OCI-M2 (cell line): Measurements from ENCODE around the gene NIPBL.
"Not testable (repeated sequence)": the region's sequence is repeated elsewhere in the genome, so short reads cannot be mapped to it uniquely, and the experiment has no call there.

Source experiments
- DNase-seq: peaks from one replicate; lab custom pipeline; 2025; ENCODE audit not compliant: unreplicated experiment; lab: John Stamatoyannopoulos, UW

The NIPBL gene

DNA sequence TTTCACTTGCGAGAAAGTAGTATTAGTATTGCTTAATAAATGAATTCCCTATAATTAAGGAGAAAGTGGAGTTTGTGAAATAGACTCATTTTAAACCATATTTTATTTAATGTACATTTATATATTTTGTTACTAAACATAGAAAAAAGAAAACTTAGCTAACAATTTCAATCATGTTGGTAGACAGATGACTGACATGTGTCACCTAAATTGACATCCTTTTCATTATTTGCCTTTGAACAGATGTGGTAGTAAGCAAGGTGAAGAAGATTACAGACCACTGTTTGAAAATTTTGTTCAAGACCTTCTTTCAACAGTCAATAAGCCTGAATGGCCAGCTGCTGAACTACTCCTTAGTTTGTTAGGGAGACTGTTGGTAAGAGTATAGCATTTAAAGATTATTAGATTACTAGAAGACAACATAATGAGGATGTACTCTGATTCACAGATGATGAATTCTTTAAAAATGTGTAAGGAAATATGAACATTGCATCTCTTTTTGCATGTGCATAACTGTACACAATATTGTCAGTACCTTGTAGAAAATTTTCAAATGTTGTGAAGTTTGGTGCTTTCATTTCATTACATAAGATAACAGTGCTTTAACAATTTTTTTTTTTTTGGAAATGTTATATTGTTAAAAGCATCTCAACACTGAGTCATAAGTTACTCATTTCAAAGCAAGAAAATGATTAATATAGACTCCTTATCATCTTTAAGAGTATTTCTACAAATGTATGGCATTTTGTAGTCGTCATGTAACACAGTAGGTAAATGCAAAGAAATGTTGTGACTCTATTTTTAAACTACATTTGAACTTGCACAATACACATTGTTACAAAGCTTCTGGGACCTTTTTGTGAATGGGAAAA, 139.5 kb downstream of the NIPBL start:
- DNase-seq = no peak

- no peak for DNase-seq
Observed at GRCh38 chr5:37028910-37029309, 152.3 kb downstream of the NIPBL start.

DNA sequence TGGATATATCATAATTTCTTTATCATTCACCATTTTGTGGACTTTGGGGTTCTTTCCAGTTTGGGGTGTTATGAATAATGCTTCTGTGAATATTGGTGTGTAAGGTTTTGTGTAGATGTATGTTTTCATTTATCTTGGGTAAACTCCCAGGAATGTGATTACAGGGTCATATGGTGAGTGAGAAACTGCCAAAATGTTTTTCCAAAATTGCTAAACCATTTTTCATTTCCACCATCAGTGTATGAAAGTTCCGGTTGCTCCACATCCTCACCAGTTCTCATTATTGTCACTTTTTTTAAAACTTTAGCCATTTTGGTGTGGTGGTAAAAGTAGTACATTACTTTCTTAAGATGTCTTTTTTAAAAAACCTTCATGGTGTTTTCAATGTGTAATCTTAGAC, 152.9 kb downstream of the NIPBL start:
- no peak for DNase-seq

DNA sequence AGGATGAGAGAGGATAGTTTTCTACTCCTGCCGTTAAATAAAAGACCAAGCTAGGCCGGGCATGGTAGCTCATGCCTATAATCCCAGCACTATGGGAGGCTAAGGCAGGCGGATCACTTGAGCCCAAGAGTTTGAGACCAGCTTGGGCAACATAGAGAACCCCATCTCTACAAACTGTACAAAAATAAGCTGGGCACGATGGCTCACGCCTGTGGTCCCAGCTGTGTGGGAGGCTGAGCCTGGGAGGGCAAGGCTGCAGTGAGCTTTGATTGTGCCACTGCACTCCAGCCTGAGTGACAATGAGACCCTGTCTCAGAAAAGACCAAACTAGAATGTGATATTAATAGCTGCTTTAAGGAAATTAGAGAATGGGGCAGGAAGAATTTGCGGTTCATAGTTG, 158.4 kb downstream of the NIPBL start:
- DNase-seq = no peak

- no peak for DNase-seq
Observed at GRCh38 chr5:37037840-37038239, 161.3 kb downstream of the NIPBL start.

DNA sequence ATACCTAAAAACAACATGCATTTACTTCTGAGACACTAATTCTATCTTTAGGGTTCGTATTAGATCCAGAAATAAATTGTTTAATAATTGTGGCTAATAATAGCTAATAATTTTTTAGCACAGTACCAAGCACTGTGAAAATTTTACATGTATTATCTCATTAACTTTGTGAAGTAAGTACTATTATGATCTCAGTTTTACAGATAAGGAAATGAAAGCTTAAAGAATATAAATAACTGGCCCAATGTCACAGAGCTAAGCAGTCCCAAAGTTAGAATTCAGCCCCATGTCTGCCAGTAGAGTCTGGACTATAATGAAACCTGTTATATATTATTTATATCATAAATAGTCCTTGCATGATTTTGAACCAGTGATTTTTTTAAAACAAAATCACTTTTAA, 163.3 kb downstream of the NIPBL start:
- DNase-seq = no peak

GRCh38 chr5:37043693-37044092, 167.1 kb downstream of the NIPBL start:
- no peak for DNase-seq

- no peak for DNase-seq
Observed at GRCh38 chr5:37044120-37044519, 167.6 kb downstream of the NIPBL start.

DNA sequence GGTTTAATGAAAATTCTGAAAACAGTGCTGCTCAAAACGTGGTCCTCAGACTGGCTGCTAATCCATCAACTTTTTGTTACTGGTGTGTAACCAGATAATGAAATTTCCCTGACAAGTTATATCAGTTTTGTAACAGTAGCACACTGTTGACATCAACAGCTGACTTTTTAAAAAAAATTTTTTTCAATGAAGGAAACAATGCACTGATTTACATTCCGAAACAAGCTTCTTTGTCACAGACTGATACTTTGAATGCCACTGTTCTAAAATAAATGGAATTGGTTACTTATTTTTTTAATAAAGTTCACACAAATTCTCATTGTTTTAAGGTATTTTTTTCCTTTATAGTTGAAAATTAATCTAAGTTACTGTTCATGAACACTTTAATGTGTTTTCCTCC, 169.1 kb downstream of the NIPBL start:
- DNase-seq = no peak

DNA sequence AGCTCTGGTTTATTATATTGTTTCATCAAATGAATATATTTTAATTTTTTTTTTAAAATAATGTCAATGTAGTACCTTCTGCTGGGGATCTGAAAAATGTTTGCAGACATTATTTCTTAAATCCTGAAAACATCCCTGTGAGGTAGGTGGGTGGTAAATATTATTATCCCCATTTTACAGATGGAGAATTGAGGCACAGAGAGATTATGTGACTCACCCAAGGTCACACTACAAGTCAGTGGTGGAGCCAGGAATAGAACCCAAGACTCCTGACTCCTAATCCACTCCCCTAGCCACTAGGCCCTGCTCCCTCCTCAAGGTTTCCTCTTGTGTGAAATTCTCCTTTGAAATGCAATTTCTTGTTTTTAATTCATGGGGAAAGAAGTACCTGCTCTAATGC, 171.4 kb downstream of the NIPBL start:
- DNase-seq = no peak

DNA sequence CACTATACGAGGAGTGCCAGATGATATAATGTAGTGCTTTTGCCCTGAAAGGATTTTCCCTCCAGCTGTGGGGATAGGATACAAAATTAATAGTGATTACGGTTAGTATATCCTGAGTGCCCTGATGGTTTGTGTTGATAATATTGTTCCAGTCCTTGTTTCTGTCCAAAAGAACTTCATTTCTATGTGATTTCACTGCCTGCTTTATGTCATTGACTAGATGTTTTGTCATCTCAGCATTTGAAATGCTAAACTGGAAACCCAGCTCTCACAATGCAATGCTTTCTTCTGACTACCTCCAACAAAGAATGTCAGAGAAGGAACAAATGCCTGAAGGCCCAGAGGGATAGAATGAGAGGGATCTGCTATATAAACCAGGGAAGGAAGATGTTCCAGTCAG, 177.8 kb downstream of the NIPBL start:
- no peak for DNase-seq

- no peak for DNase-seq
Observed at GRCh38 chr5:37055383-37055990, 178.9 kb downstream of the NIPBL start.

GRCh38 chr5:37056762-37057161, 180.2 kb downstream of the NIPBL start:
- DNase-seq = no peak

GRCh38 chr5:37060030-37060429, 183.5 kb downstream of the NIPBL start:
- no peak for DNase-seq

GRCh38 chr5:37063739-37064138, 187.2 kb downstream of the NIPBL start:
- DNase-seq = no peak

- no peak for DNase-seq
Observed at GRCh38 chr5:37064442-37064841, 187.9 kb downstream of the NIPBL start.

DNA sequence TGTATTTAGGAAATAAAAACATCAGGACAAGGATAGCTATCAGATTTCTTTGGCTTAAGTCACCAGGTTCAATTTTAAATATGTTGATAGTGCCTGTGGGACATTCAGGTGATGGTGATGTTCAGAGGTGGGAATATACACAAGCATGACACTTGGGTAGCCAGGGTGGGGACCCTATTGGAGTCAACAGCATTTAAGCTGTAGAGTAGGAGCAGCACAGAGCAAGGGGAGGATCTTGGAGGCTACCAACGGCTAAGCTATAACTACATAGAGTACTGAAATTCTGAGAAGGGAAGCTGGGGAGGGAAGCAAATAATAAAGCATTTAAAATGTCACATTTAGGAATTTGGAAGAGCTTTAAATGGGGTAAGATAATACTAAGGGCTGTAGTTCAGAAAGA, 194.9 kb downstream of the NIPBL start:
- no peak for DNase-seq

GRCh38 chr5:37071901-37072581, 195.5 kb downstream of the NIPBL start:
- no peak for DNase-seq

GRCh38 chr5:37075399-37075950, 198.9 kb downstream of the NIPBL start:
- no peak for DNase-seq

GRCh38 chr5:37077146-37077545, 200.6 kb downstream of the NIPBL start:
- DNase-seq = no peak

DNA sequence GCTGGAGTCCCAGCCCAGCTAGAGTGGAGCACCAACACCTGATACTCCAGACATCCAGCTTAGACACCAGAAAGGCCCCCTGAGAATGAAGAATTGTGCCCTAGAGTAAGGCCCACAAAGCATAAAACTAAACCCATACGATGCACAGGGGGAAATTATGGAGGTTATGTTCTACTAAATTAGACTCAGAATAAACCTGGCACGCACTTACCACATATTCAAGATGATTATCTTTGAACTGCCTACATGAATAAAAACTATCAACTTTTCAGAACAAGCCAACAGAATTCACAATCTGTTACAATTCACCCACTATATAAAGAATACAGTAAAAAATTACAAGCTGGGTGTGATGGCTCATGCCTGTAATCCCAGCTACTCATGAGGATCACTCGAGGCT, 204.1 kb downstream of the NIPBL start:
- no peak for DNase-seq

DNA sequence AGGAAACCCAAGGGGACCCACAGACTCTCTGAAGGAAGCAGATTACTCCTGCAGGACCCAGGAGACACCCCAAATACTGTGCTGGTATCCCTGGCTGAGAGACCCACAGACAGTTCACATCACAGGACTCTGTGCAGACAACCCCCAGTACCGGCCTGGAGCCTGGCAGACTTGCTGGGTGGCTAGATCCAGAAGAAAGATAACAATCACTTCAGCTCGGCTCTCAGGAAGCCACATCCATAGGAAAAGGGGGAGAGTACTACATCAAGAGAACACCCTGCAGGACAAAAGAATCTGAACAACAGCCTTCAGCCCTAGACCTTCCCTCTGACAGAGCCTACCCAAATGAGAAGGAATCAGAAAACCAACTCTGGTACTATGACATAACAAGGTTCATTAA, 206.4 kb downstream of the NIPBL start:
- DNase-seq = not testable (repeated sequence)
